Activated CD8-positive, alpha-beta T cell treated with anti-CD3 and anti-CD28 coated beads, Interleukin-2, amount 10 ng/mL, durations not matched to agents 7 days and 5 days (primary cell): ENCODE data around the gene NLGN4X. TPM values are rescaled to one million over a fixed set of nuclear protein-coding genes. Genes with fewer than 3 reads are reported as not detected.

ENCODE experiments used
- ATAC-seq: fragments of 150-1000 bp; cut with Tn5 transposase; one replicate; pipeline ENCODE4 v1.10.0; 2021; ENCODE audit warnings: moderate library complexity
- CTCF ChIA-PET: fragments of 350-600 bp; sonication (Branson Sonifier 250); formaldehyde crosslinking; loops from one replicate; lab custom pipeline; 2021; ENCODE audit warnings: antibody characterized with exemption; lab: Charles Lee
- POLR2A ChIA-PET: fragments of 350-600 bp; sonication (Branson Sonifier 250); formaldehyde crosslinking; loops from one replicate; lab custom pipeline; 2021; ENCODE audit warnings: antibody characterized with exemption; lab: Charles Lee
- DNase-seq: peaks from one replicate; pipeline ENCODE4 v3.0.0-alpha.2; 2020
- H3K27ac Mint-ChIP-seq: one replicate; pipeline ENCODE4 v1.8.0; 2021; ENCODE audit warnings: mild to moderate bottlenecking, mixed read lengths
- H3K27me3 Mint-ChIP-seq: one replicate; pipeline ENCODE4 v1.8.0; 2021; ENCODE audit warnings: low read depth, mixed read lengths
- H3K36me3 Mint-ChIP-seq: one replicate; pipeline ENCODE4 v1.8.0; 2021; ENCODE audit warnings: low read depth, mixed read lengths
- H3K4me1 Mint-ChIP-seq: one replicate; pipeline ENCODE4 v1.8.0; 2021; ENCODE audit warnings: low read depth, mixed read lengths
- H3K4me3 Mint-ChIP-seq: one replicate; pipeline ENCODE4 v1.8.0; 2021; ENCODE audit warnings: mild to moderate bottlenecking, mixed read lengths
- H3K9me3 Mint-ChIP-seq: one replicate; pipeline ENCODE4 v1.8.0; 2022; ENCODE audit warnings: mixed read lengths; ENCODE audit not compliant: insufficient read depth
- total RNA-seq, 2 experiments: library from RNA; stranded (reverse); gene quantifications; one replicate each; pipeline ENCODE4 v1.2.3, GENCODE V29; 2021

NLGN4X gene
- total RNA-seq, 2 experiments from 2014 or later, result not detected

- Mint-ChIP-seq H3K36me3 (no peaks in the 10 kb centered on the region), H3K9me3 (no peaks in the 10 kb centered on the region), H3K27ac (no peak overlapping the region), H3K4me3 (no peak overlapping the region), H3K27me3 (no peaks in the 10 kb centered on the region), H3K4me1 (no peaks in the 10 kb centered on the region)
- ATAC-seq, result no peak
- no peak for DNase-seq
- POLR2A ChIA-PET, result no interaction called here
- CTCF ChIA-PET, result no interaction called here
Observed at GRCh38 chrX:5991393-5991792, 237.3 kb downstream of the NLGN4X start.

- CTCF ChIA-PET, result no interaction called here
- no peak overlapping the region for H3K4me3 Mint-ChIP-seq
- no peaks in the 10 kb centered on the region for H3K9me3 Mint-ChIP-seq
- POLR2A ChIA-PET, result no interaction called here
- no peak overlapping the region for H3K27ac Mint-ChIP-seq
- no peaks in the 10 kb centered on the region for H3K4me1 Mint-ChIP-seq
- DNase-seq (no peak), ATAC-seq (no peak)
- H3K36me3 Mint-ChIP-seq, result no peaks in the 10 kb centered on the region
- H3K27me3 Mint-ChIP-seq, result no peaks in the 10 kb centered on the region
Observed at GRCh38 chrX:5979338-5979737, 249.3 kb downstream of the NLGN4X start.

GRCh38 chrX:5976332-5976731 lies 252.3 kb downstream of the NLGN4X start:
- H3K27me3 Mint-ChIP-seq, result no peaks in the 10 kb centered on the region
- DNase-seq, result no peak
- CTCF ChIA-PET, result no interaction called here
- H3K36me3 Mint-ChIP-seq, result no peaks in the 10 kb centered on the region
- H3K4me1 Mint-ChIP-seq, result no peaks in the 10 kb centered on the region
- no peak overlapping the region for H3K27ac Mint-ChIP-seq
- ATAC-seq, result no peak
- H3K9me3 Mint-ChIP-seq, result no peaks in the 10 kb centered on the region
- H3K4me3 Mint-ChIP-seq, result no peak overlapping the region
- POLR2A ChIA-PET, result no interaction called here

GRCh38 chrX:5971300-5971699 lies 257.4 kb downstream of the NLGN4X start:
- H3K4me3 Mint-ChIP-seq, result no peak overlapping the region
- no peak for DNase-seq
- no peaks in the 10 kb centered on the region for H3K4me1 Mint-ChIP-seq
- no peaks in the 10 kb centered on the region for H3K9me3 Mint-ChIP-seq
- POLR2A ChIA-PET, result no interaction called here
- H3K27ac Mint-ChIP-seq, result no peak overlapping the region
- no peaks in the 10 kb centered on the region for H3K36me3 Mint-ChIP-seq
- ATAC-seq, result no peak
- CTCF ChIA-PET, result no interaction called here
- no peaks in the 10 kb centered on the region for H3K27me3 Mint-ChIP-seq

- no peak overlapping the region for H3K4me3 Mint-ChIP-seq
- H3K36me3 Mint-ChIP-seq, result no peaks in the 10 kb centered on the region
- no peaks in the 10 kb centered on the region for H3K4me1 Mint-ChIP-seq
- POLR2A ChIA-PET, result no interaction called here
- no peaks in the 10 kb centered on the region for H3K27me3 Mint-ChIP-seq
- ATAC-seq, result no peak
- CTCF ChIA-PET, result no interaction called here
- no peaks in the 10 kb centered on the region for H3K9me3 Mint-ChIP-seq
- DNase-seq, result no peak
- H3K27ac Mint-ChIP-seq, result no peak overlapping the region
Observed at GRCh38 chrX:5965406-5965805, 263.3 kb downstream of the NLGN4X start.

- H3K4me3 Mint-ChIP-seq, result no peak overlapping the region
- no peak for DNase-seq
- no peak overlapping the region for H3K27ac Mint-ChIP-seq
- H3K36me3 Mint-ChIP-seq, result no peaks in the 10 kb centered on the region
- ATAC-seq, result no peak
- H3K4me1 Mint-ChIP-seq, result no peaks in the 10 kb centered on the region
- ChIA-PET CTCF (no interaction called here), POLR2A (no interaction called here)
- H3K27me3 Mint-ChIP-seq, result no peaks in the 10 kb centered on the region
- no peaks in the 10 kb centered on the region for H3K9me3 Mint-ChIP-seq
Observed at GRCh38 chrX:5959286-5959685, 269.4 kb downstream of the NLGN4X start.

- ATAC-seq (no peak), DNase-seq (no peak)
- Mint-ChIP-seq H3K27me3 (no peaks in the 10 kb centered on the region), H3K4me1 (no peaks in the 10 kb centered on the region), H3K36me3 (no peaks in the 10 kb centered on the region), H3K27ac (no peak overlapping the region), H3K9me3 (no peaks in the 10 kb centered on the region), H3K4me3 (no peak overlapping the region)
- POLR2A ChIA-PET, result no interaction called here
- CTCF ChIA-PET, result no interaction called here
Observed at GRCh38 chrX:5958523-5958922, 270.1 kb downstream of the NLGN4X start.

- DNase-seq (no peak), ATAC-seq (no peak)
- ChIA-PET CTCF (no interaction called here), POLR2A (no interaction called here)
- Mint-ChIP-seq H3K27ac (no peak overlapping the region), H3K36me3 (no peaks in the 10 kb centered on the region), H3K9me3 (no peaks in the 10 kb centered on the region), H3K4me1 (no peaks in the 10 kb centered on the region), H3K27me3 (no peaks in the 10 kb centered on the region), H3K4me3 (no peak overlapping the region)
Observed at GRCh38 chrX:5957506-5957905, 271.2 kb downstream of the NLGN4X start.

GRCh38 chrX:5936438-5936837 lies 292.2 kb downstream of the NLGN4X start:
- no peaks in the 10 kb centered on the region for H3K27me3 Mint-ChIP-seq

GRCh38 chrX:5928224-5928623 lies 300.4 kb downstream of the NLGN4X start:
- no peak overlapping the region for H3K4me3 Mint-ChIP-seq
- no peaks in the 10 kb centered on the region for H3K9me3 Mint-ChIP-seq
- H3K36me3 Mint-ChIP-seq, result no peaks in the 10 kb centered on the region
- CTCF ChIA-PET, result no interaction called here
- H3K27me3 Mint-ChIP-seq, result no peaks in the 10 kb centered on the region
- DNase-seq (no peak), ATAC-seq (no peak)
- no peak overlapping the region for H3K27ac Mint-ChIP-seq
- POLR2A ChIA-PET, result no interaction called here
- H3K4me1 Mint-ChIP-seq, result no peaks in the 10 kb centered on the region

More at GRCh38 chrX:5936438-5936837, 292.2 kb downstream of the NLGN4X start:
- H3K27ac Mint-ChIP-seq, result no peak overlapping the region
- H3K9me3 Mint-ChIP-seq, result no peaks in the 10 kb centered on the region
- ATAC-seq, result no peak
- CTCF ChIA-PET, result no interaction called here
- no peaks in the 10 kb centered on the region for H3K36me3 Mint-ChIP-seq
- POLR2A ChIA-PET, result no interaction called here
- H3K4me3 Mint-ChIP-seq, result no peak overlapping the region
- H3K4me1 Mint-ChIP-seq, result no peaks in the 10 kb centered on the region
- DNase-seq, result no peak

GRCh38 chrX:5916945-5917344 lies 311.7 kb downstream of the NLGN4X start:
- H3K36me3 Mint-ChIP-seq, result no peaks in the 10 kb centered on the region
- DNase-seq (no peak), ATAC-seq (no peak)
- no peak overlapping the region for H3K27ac Mint-ChIP-seq
- no peaks in the 10 kb centered on the region for H3K9me3 Mint-ChIP-seq
- CTCF ChIA-PET, result no interaction called here
- H3K4me3 Mint-ChIP-seq, result no peak overlapping the region
- H3K4me1 Mint-ChIP-seq, result no peaks in the 10 kb centered on the region
- H3K27me3 Mint-ChIP-seq, result no peaks in the 10 kb centered on the region
- POLR2A ChIA-PET, result no interaction called here

- Mint-ChIP-seq H3K4me3 (no peak overlapping the region), H3K27me3 (no peaks in the 10 kb centered on the region), H3K9me3 (no peaks in the 10 kb centered on the region), H3K36me3 (no peaks in the 10 kb centered on the region), H3K27ac (no peak overlapping the region), H3K4me1 (no peaks in the 10 kb centered on the region)
- CTCF ChIA-PET, result no interaction called here
- ATAC-seq (no peak), DNase-seq (no peak)
- POLR2A ChIA-PET, result no interaction called here
Observed at GRCh38 chrX:5915783-5916182, 312.9 kb downstream of the NLGN4X start.

- Mint-ChIP-seq H3K27ac (no peak overlapping the region), H3K36me3 (no peaks in the 10 kb centered on the region), H3K4me1 (no peaks in the 10 kb centered on the region), H3K27me3 (no peaks in the 10 kb centered on the region), H3K9me3 (no peaks in the 10 kb centered on the region), H3K4me3 (no peak overlapping the region)
- ChIA-PET POLR2A (no interaction called here), CTCF (no interaction called here)
- ATAC-seq (no peak), DNase-seq (no peak)
Observed at GRCh38 chrX:5907207-5907606, 321.5 kb downstream of the NLGN4X start.
